NT2/D1 (cell line): Measurements from ENCODE around the gene FOXP1.

Experiments
- SUZ12 ChIP-seq: IDR thresholded peaks from 2 replicates; pipeline ENCODE4 v1.6.1; 2011; ENCODE audit not compliant: insufficient read length, insufficient read depth; ENCODE audit errors: extremely low read depth
- ZNF274 ChIP-seq: IDR thresholded peaks from 2 replicates; pipeline ENCODE4 v1.6.1; 2011; ENCODE audit warnings: mild to moderate bottlenecking, low read depth, low read length

DNA sequence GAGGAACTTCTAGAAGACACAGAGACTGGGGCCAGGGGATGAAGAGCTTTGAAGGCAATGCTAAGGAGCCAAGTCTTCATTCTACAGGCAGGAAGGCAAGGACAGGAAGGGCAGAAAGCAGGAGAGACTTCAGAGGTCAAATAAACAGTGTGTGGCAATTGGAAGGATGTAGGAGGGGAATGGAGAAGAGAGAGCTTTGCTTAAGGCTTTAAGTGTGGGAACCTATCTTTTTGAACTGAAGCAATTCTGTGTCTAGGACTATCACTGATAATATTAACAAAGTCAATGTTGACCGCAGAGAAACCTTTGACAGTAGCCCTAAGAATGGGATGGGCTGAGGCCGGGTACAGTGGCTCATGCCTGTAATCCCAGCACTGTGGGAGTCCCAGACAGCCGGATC lies 325.0 kb downstream of the FOXP1 start:
- TF ChIP-seq SUZ12 (no peak), ZNF274 (no peak)
